Tibial artery (tissue), 4 donors: Measurements from ENCODE around the gene NTRK2.
"Not testable (repeated sequence)": the region's sequence is repeated elsewhere in the genome, so short reads cannot be mapped to it uniquely, and the experiment has no call there.

ENCODE experiments used
- DNase-seq, 2 donors: peaks; one replicate each; pipeline ENCODE4 v3.0.0-alpha.2; 2019
- H3K27ac ChIP-seq, 2 donors: fragments of 200-600 bp; sonication (generic) in 1 of 2; 1 replicate in 1 of 2; 2 replicates in 1 of 2; pipeline ENCODE4 v1.5.1; 2018 to 2019; ENCODE audit warnings: mild to moderate bottlenecking in 1 of 2
- H3K27me3 ChIP-seq, 2 donors: fragments of 200-600 bp; sonication (generic) in 1 of 2; one replicate each; pipeline versions ENCODE4 v1.5.1 to v1.6.0; 2016 to 2019
- H3K36me3 ChIP-seq, 3 donors: fragments of 200-600 bp; sonication (generic) in 2 of 3; one replicate each; pipeline ENCODE4 v1.5.1; 2016 to 2019; ENCODE audit warnings: mild to moderate bottlenecking in 2 of 3
- H3K4me1 ChIP-seq, 4 donors: fragments of 200-600 bp; sonication (generic) in 2 of 4; 1 replicate in 3 of 4; 2 replicates in 1 of 4; pipeline ENCODE4 v1.5.1; 2016 to 2019
- H3K4me3 ChIP-seq, 2 donors: fragments of 200-600 bp; sonication (generic) in 1 of 2; 1 replicate in 1 of 2; 2 replicates in 1 of 2; pipeline ENCODE4 v1.5.1; 2018 to 2019; ENCODE audit warnings: mild to moderate bottlenecking in 2 of 2
- H3K9me3 ChIP-seq, 3 donors: fragments of 200-600 bp; sonication (generic) in 1 of 3; one replicate each; pipeline ENCODE4 v1.5.1; 2016 to 2019
- intact Hi-C: fragments of 100-400 bp; cut with DNase I; formaldehyde crosslinking; loops from one replicate; pipeline ENCODE4 v1.15.0; 2023; ENCODE audit warnings: low total_unique reads
- TF ChIP-seq, protein P1 (sequence below), 2 experiments: fragments of 200-600 bp in 1 of 2; fragments of 450-650 bp in 1 of 2; IDR thresholded peaks; one replicate each; pipeline ENCODE4 v1.5.1; 2017 to 2019; ENCODE audit warnings: antibody characterized with exemption in 2 of 2, mild to moderate bottlenecking in 1 of 2, moderate library complexity in 1 of 2

NTRK2 gene

DNA sequence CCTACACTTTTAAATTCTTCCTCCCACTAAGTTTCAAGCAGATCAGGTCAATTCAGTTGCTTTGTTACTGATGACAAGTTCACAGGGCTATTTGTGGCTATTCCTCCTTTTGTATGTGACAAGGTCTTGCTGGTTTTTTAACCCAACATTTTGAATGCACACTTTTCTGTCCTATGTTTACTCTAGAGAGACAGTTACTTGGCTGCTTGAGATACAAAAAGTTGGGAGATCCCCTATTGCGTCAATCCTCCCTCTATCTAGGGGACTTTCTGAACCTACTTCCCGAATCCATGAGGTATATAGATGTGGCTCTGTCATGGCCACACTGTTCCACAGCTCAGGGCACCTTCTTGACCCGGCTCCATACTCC is 386.7 kb downstream of the NTRK2 start:
- no peaks in the 10 kb centered on the region for H3K4me1 ChIP-seq
- H3K36me3 ChIP-seq: no peaks in the 10 kb centered on the region
- DNase-seq: no peak
- no peaks in the 10 kb centered on the region for H3K9me3 ChIP-seq
- H3K27me3 ChIP-seq: peaks cover 0 to 3% of the 10 kb centered on the region in 2 donors
- H3K4me3 ChIP-seq: no peak overlapping the region
- TF ChIP-seq, protein P1, sequence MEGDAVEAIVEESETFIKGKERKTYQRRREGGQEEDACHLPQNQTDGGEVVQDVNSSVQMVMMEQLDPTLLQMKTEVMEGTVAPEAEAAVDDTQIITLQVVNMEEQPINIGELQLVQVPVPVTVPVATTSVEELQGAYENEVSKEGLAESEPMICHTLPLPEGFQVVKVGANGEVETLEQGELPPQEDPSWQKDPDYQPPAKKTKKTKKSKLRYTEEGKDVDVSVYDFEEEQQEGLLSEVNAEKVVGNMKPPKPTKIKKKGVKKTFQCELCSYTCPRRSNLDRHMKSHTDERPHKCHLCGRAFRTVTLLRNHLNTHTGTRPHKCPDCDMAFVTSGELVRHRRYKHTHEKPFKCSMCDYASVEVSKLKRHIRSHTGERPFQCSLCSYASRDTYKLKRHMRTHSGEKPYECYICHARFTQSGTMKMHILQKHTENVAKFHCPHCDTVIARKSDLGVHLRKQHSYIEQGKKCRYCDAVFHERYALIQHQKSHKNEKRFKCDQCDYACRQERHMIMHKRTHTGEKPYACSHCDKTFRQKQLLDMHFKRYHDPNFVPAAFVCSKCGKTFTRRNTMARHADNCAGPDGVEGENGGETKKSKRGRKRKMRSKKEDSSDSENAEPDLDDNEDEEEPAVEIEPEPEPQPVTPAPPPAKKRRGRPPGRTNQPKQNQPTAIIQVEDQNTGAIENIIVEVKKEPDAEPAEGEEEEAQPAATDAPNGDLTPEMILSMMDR (IDR thresholded peaks at IDR 0.05): no peak
- intact Hi-C loops: no loop called here
- no peak overlapping the region for H3K27ac ChIP-seq

DNA sequence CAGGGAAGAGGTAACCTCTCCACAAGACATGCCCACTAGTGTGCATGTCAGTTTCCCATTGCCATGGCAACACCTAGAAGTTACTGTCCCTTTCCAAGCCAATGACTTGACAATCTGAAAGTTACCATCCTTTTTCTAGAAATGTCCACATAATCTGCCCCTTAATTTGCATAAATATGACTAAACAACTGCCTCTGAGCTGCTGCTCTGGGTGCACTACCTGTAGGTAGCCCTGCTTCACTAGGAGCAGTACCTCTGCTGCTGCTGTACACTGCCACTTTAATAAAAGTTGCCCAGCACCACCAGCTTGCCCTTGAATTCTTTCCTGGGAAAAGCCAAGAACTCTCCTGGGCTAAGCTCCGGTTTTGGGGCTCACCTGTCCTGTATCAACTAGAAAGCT is 392.4 kb downstream of the NTRK2 start:
- TF ChIP-seq, protein P1 (IDR thresholded peaks at IDR 0.05): no peak
- H3K27me3 ChIP-seq: no peaks in the 10 kb centered on the region
- H3K9me3 ChIP-seq: no peaks in the 10 kb centered on the region
- no peaks in the 10 kb centered on the region for H3K36me3 ChIP-seq
- no peaks in the 10 kb centered on the region for H3K4me1 ChIP-seq
- DNase-seq: no peak
- no peak overlapping the region for H3K27ac ChIP-seq
- H3K4me3 ChIP-seq: no peak overlapping the region
- intact Hi-C loops: no loop called here

DNA sequence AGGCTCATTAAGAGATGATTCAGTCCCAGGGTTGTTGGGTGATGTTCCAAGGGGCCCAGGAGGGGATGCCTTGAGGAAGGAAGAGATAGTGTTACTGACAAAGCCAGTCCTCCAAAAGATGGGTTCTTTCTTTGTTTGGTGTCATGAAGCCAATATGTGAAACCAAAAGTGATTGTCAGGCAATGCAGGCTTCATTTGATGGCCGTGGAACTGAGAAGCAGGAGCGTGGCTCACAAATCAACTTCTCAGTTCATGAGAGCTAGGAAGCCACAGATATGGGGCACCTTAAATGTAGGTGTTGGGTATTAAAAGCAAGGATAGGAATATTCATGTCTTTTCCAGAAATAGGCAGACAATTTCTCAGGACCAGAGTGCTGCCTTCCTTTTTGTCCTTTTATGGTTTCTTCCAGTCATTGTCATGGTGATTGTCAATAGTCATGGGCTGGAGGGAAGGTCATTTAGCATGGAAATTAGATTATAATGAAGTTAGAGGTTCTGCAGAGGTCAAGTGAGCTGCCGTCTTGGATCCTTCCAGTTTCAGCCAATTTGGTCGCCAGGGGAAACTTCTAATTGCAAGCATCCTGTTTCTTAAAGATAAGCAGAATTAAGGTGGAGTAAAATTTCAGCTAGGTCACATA is 393.0 kb downstream of the NTRK2 start:
- Histone ChIP-seq H3K4me1 (no peaks in the 10 kb centered on the region), H3K9me3 (no peaks in the 10 kb centered on the region), H3K27ac (no peak overlapping the region), H3K4me3 (no peak overlapping the region), H3K27me3 (no peaks in the 10 kb centered on the region), H3K36me3 (no peaks in the 10 kb centered on the region)
- TF ChIP-seq, protein P1 (IDR thresholded peaks at IDR 0.05): no peak
- no peak for DNase-seq
- intact Hi-C loops: no loop called here

DNA sequence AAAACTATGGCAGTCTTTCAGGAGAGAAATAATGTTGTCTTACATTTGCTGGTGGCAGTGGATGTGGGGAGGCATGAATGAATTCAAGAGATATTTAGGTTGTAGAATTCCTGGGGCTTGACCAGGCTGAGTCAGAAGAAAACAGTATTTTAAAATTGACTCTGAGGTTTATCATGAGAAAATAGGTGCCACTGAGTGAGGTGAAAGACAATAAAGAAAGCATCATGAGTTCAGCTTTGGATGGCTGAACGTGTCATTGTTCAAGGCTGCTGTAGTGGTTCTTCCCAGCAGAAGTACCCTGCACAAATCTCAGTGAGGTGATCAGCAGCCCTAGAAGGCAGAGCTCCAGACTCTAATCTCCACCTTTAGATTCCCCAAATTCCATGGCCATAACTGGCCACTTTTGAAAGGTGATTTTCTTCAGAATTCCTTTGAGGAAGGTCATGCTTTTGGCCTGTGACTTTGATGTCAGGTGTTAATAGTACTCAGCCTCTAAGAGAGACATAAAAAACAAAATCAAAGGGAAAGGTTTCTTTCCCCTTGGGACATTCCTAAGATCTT is 395.4 kb downstream of the NTRK2 start:
- intact Hi-C loops: no loop called here
- Histone ChIP-seq H3K36me3 (no peaks in the 10 kb centered on the region), H3K4me3 (no peak overlapping the region), H3K27ac (no peak overlapping the region), H3K4me1 (no peaks in the 10 kb centered on the region), H3K9me3 (no peaks in the 10 kb centered on the region), H3K27me3 (no peaks in the 10 kb centered on the region)
- no peak for DNase-seq
- TF ChIP-seq, protein P1 (IDR thresholded peaks at IDR 0.05): no peak

DNA sequence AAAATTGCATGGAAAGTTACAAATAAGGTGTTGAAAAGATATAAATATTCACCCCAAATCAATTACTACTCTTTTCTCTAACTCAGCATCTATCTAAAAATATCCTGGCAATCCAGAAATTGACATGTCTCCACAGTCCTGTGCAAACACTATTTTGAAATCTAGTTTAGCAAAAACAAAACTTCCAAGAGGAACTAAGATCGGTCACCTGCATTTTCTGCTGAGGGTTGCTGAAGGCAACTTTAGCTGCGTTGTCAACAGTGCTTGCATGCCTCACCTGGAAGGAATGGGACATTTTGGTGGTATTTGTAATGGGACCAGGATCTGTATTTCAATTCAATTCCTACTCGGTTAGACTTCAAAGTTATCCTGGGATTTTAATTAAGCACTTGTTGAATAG is 398.3 kb downstream of the NTRK2 start:
- H3K27ac ChIP-seq: no peak overlapping the region
- no peaks in the 10 kb centered on the region for H3K9me3 ChIP-seq
- intact Hi-C loops: no loop called here
- no peaks in the 10 kb centered on the region for H3K36me3 ChIP-seq
- no peak overlapping the region for H3K4me3 ChIP-seq
- TF ChIP-seq, protein P1 (IDR thresholded peaks at IDR 0.05): no peak
- DNase-seq: no peak
- H3K27me3 ChIP-seq: no peaks in the 10 kb centered on the region
- no peaks in the 10 kb centered on the region for H3K4me1 ChIP-seq

DNA sequence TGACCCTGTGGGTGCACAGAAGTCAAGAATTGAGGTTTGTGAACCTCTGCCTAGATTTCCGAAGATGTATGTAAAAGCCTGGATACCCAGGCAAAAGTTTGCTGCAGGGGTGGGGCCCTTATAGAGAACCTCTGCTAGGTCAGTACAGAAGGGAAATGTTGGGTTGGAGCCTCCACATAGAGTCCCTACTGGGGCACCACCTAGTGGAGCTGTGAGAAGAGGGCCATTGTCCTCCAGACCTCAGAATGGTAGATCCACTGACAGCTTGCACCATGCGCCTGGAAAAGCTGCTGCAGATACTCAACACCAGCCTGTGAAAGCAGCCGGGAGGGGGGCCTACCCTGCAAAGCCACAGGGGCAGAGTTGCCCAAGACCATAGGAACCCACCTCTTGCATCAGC is 399.9 kb downstream of the NTRK2 start:
- intact Hi-C loops, H3K27ac ChIP-seq, H3K27me3 ChIP-seq, H3K4me3 ChIP-seq, H3K36me3 ChIP-seq, H3K9me3 ChIP-seq, DNase-seq, H3K4me1 ChIP-seq: not testable (repeated sequence)
